Stimulated activated CD8-positive, alpha-beta memory T cell treated with anti-CD3 and anti-CD28 coated beads, Interleukin-4, amount 100 ng/mL, for 24 hours (primary cell): ENCODE data around the gene MSANTD1.
"Not testable (repeated sequence)": the region's sequence is repeated elsewhere in the genome, so short reads cannot be mapped to it uniquely, and the experiment has no call there.

ENCODE experiments used
- DNase-seq: peaks from one replicate; pipeline ENCODE4 v3.0.0-alpha.2; 2020; ENCODE audit warnings: low read depth

Gene MSANTD1

GRCh38 chr4:3290889-3291321, 41.9 kb downstream of the MSANTD1 start:
- DNase-seq = no peak

- no peak for DNase-seq
These were observed 42.5 kb downstream of the MSANTD1 start for GRCh38 chr4:3291411-3291968.

DNA sequence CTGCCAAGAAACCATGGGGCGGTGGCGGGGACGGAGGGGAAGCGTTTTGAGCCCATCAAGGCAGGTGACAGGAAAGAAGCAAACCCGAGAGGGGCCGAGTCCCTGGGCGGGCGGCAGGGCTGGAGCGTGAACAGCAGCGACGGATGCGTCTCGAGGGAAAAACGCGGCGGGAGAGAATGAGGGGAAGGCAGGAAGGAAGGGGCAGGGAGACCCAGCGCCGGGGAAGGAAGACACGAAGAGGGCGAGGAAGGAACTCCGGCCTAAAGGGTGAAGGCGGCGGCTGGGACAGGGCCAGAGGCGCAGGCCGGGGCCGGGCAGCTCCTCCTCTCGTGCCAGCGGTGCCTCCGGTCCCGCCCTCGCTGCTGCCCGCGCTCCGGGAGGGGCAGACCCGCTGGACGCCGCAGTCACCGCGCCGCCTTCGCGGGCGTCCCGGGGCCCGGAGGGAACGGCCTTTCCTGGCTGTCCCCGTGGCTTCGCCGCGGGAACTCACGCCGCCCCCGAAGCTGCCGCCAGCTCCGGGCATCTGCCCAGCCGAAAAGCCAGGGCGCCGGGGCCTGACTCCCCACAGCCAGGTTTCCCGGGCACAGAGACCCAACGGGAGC, 43.1 kb downstream of the MSANTD1 start:
- no peak for DNase-seq

GRCh38 chr4:3292571-3293400, 43.8 kb downstream of the MSANTD1 start, which contains the start of gene RGS12:
Gene RGS12, plus strand, starts transcription at chr4:3293021. Its CDS starts 23,150 bp downstream, at chr4:3316171.
- DNase-seq = peak; percentile 85

DNA sequence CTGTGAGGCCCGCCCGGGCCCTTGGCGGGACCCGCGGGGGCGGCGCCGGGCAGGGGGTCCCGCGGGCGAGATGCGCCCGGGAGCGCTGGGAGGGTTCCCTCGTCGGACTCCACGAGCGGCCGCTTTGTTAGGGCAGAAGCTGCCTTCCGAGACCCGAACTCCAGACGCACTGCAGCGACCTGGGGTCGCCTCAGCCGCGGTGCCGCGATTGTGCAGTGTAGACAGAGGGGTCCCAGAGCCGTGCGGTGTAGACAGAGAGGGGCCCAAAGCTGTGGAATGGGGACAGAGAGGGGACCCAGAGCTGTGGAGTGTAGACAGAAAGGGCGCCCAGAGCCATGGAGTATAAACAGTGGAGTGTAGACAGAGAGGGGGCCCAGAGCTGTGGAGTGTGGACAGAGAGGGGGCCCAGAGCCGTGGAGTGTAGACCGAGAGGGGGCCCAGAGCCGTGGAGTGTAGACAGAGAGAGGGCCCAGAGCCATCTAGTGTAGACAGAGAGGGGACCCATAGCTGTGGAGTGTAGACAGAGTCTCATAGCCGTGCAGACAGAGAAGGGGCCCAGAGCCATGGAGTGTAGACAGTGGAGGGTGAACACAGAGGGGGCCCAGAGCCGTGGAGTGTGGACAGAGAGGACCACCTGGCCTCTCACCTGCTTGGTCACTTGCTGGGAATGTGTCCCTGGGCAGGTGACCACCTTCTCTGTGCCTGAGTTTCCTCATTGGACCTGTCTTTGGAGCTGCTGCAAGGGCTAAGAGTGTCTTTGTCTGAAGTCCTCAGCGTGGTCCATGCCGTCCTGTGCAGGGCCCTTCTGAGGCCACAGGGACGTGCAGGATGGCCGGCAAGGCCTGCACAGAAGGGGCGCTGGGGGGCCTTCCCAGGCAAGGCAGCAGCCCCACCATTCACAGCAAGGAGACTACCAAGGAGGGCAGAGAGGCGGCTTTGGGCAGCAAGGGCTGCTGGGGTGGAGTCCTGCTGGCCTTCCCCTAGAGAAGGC, 44.7 kb downstream of the MSANTD1 start:
- DNase-seq = no peak

- DNase-seq = no peak
These were observed 45.7 kb downstream of the MSANTD1 start for GRCh38 chr4:3294401-3295241.

GRCh38 chr4:3295837-3296624, 47.1 kb downstream of the MSANTD1 start:
- no peak for DNase-seq

DNA sequence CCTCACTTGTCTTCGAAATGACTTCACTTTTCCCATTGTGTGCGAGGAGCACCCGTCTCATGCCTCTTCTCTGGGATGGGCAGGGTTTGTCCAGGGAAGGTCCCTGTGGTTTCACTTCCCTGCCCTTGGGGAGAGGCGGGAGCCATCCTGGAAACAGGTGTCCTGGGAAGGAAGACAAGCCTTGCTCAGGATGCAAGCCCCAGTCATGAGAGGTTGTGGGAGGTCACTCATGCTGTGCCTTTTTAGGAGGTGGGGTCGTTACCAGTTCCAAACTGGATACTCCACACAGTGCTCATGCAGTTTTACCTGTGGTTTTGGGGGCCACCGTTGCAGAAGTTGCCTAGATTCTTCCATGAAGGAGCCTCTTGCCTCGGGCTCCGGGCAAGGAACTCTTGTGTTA, 47.7 kb downstream of the MSANTD1 start:
- no peak for DNase-seq

DNA sequence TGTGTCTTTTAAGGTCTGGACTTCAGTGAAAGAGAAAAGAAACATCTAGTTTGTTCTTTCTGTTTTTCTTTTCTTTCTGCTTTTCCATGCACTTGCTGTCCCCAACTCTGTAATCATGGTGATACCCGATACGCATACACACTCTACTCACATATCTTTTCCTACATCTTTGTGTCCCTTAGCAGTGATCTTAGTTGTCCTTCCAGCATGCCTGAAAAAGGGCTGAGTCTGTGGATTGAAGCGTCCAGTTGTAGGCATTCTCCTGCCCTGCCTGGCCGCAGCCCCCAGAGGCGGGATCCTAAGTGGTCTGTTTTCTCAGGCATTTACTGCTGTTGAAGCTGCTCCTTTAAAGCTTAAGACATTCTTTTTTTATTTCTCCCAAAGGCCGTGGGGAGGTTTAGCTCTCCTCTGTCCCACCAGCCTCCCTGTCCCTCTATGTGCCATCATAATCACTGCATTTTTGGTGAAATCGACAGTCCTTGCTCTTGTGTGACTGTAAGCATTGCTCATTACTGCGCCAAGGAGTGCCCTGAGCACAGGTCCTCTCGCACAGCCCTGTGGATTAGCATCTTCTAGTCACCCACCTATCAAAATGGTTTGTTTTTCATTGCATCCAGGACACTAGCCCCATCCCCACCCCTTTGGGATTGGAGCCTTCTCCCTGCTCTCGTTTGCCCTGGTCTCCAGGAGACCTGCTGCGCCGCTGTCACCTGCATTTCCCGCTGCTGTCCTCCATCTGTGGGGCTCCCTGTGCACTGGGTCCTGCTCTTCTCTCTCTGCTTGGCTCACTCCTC, 48.3 kb downstream of the MSANTD1 start:
- DNase-seq = no peak

- DNase-seq = no peak
These were observed 50.4 kb downstream of the MSANTD1 start for GRCh38 chr4:3299122-3299975.

- no peak for DNase-seq
These were observed 51.2 kb downstream of the MSANTD1 start for GRCh38 chr4:3299976-3300671.

GRCh38 chr4:3300882-3301281, 51.9 kb downstream of the MSANTD1 start:
- DNase-seq = not testable (repeated sequence)

GRCh38 chr4:3301450-3302172, 52.7 kb downstream of the MSANTD1 start:
- DNase-seq = no peak

DNA sequence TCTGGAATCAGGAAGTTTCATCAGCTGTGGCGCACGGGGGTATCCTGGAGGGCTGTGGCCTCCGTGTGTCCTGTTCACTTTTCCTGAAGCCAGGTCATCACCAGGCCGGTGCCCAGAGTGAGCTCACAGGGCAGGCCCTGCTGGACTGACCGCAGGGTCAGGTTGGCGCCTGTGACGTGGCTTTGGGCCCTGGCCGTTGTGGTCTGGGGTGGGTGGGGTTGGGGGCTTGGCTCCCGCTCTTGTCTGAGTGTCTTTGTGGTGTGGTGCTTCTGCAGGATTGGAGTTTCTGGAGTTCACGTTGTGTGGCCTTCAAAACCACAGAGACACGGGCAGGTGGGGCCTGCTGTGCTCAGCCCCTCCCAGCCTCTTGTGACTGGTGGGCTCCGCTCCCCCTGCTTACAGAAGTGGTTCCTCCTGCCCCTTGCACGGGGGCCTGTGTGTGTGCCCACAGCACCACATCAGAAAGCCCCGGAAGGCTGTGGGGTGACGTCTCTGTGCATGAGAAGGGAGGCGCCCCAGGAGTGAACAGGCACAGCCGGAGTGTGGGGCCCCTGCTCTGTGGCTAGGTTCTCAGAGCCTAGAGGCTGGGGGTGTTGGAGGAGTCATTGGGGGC, 53.3 kb downstream of the MSANTD1 start:
- peak; percentile 61 for DNase-seq

GRCh38 chr4:3302786-3303564, 54.0 kb downstream of the MSANTD1 start:
- no peak for DNase-seq

DNA sequence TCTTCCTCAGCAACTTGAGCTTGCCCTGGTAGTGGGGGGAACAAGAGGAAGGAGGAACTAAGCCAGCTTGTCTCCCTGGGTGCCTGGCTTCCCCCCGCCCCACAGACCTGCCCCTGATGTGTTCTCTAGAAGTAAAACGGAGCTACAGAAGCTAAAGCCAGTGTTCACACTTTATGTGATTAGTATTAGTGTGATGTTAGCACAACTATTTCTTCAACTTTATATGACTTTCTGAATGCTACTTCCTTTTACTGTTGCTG, 54.5 kb downstream of the MSANTD1 start:
- no peak for DNase-seq
